RPMI8226 (cell line): ENCODE data around the gene CENATAC.
"Not testable (repeated sequence)": the region's sequence is repeated elsewhere in the genome, so short reads cannot be mapped to it uniquely, and the experiment has no call there.

Experiments
- DNase-seq: peaks from one replicate; pipeline ENCODE4 v3.0.0-alpha.2; 2015

CENATAC gene

DNA sequence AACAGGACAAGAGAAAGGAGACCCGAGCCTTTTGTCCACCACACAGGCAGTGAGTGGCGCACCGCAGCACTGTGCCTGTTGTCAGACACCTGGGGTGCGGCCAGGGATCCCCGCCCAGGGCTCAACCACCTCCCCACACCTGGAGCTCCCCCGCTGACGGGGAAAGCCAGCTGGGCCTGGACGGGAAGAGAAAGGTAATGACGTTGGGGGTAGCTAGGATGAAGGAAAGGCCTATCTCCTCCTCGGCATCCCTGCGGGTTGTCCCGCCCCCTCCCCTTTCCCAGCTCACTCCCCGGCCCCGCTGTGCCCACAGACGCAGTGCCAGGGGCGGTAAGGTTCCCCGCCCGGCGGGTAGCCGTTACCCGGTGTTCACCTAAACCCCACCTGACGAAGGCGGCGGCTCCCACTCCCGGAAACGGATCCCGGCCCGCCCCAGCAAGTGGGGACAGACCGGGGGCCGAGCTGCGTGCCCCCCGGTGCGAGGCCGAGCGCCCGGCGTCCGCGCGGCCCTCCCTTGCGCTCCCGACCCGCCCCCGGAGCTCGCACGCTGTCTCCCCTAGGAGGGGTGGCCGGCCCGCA, 58.6 kb downstream of the CENATAC start:
- peak; percentile 85 for DNase-seq

DNA sequence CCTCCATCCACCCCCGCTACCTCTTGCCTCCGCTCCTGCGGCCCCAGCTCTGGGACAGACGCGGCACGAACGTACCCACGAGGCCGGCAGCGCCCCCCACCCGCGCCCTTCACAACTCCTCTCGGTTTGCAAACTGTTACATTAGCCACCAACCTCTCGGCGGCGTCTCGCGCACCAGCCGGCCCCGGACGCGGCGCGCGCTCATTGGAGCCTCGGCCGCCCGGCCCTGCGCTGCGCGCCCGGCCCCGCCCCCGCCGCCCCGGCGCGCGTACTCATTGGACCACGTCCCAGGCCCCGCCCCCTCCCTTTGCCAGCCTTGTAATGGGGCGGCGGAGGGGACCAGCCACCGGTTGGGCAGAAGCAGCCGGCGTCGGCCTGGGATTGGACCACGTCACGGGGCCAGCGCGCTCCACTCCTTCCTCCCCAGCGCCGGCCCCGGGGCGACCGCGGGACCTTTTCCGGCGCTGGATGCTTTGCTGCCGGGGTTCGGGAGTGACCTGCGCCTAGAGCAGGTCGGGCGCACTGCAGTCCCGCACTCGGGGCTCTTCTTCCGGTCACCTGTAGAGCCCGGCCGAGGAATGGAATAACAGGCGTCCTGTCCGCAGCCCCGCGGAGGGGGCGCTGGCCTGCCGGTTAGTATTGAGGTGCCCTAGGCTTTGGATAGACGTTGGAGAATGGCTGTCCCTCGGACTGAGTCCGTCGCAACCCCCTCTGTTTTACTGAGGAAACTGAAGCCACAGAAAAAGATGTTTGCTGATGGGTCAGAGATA, 59.2 kb downstream of the CENATAC start, which contains the start of gene HYOU1:
Gene HYOU1, minus strand, starts transcription at position 206 of the 770 bp plus-strand sequence. CDS start 1,045 bp downstream, outside the sequence.
- peak; percentile 99 for DNase-seq

DNA sequence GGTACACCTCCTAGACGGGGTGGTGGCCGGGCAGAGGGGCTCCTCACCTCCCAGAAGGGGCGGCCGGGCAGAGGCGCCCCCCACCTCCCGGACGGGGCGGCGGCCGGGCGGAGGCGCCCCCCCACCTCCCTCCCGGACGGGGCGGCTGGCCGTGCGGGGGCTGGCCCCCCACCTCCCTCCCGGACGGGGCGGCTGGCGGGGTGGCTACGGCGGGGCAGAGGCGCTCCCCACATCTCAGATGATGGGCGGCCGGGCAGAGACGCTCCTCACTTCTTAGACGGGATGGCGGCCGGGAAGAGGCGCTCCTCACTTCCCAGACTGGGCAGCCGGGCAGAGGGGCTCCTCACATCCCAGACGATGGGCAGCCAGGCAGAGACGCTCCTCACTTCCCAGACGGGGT, 61.2 kb downstream of the CENATAC start:
- not testable (repeated sequence) for DNase-seq

DNA sequence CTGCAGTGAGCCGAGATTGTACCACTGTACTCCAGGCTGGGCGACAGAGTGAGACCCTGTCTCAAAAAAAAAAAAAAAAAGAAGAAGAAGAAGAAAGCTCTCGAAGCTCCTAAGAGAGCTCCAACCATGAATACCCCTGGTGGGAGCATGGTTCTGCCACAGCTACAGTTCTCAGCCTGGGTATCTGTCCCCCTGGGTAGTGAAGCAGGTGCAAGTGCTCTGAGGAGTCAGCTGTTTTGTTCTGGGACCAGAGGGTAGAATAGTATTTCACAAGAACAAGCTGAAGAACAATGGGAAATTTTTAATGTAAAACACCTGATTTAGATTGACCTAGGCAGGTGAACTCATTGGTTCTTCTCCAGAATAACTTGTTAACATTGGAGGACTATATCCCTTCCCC, 63.3 kb downstream of the CENATAC start:
- no peak for DNase-seq

DNA sequence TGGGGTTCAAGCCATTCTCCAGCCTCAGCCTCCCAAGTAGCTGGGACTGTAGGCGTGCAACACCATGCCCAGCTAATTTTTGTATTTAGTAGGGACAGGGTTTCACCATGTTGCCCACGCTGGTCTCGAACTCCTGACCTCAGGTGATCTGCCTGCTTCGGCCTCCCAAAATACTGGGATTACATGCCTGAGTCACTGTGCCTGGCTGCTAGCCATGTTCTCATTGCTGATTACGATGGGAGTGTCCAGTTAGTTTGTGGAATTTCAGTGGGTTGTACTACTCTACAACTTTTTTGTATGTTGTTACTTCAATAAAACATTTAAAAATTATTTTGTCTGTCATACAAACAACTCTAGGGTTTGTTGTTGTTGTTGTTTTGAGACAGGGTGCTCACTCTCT, 64.8 kb downstream of the CENATAC start:
- DNase-seq = no peak

DNA sequence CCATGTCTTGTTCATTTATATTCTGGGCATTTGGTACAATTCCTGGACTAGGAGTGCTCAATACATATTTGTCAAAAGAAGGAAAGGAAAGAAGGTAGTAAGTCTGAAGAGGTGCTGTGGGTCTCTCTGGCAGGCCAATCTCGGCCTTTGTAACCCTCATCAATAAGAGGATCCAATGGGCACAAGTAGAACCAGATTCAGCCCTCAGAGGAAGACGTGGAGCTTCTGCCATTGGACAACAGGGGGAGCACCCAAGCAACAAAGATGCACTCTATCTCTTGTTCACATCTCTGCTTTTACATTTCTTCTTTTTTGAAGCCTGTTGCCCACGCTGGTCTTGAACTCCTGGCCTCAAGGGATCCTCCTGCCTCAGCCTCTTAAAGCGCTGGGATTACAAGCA, 67.4 kb downstream of the CENATAC start:
- DNase-seq = peak; percentile 51
